ENCODE data around the gene BIVM.

The BIVM gene

GRCh38 chr13:102812611-102813287 is 13.8 kb downstream of the BIVM start:
- TF ChIP-seq GATA2 (IDR thresholded peaks at IDR 0.05; ENCODE audit: low read depth, low read length) (no peak), GATA3 (IDR thresholded peaks at IDR 0.05; ENCODE audit: low read depth, low read length) (no peak)

GRCh38 chr13:102814025-102814607 is 15.2 kb downstream of the BIVM start:
- TF ChIP-seq GATA3 (IDR thresholded peaks at IDR 0.05; ENCODE audit: low read depth, low read length), result no peak
- TF ChIP-seq GATA2 (IDR thresholded peaks at IDR 0.05; ENCODE audit: low read depth, low read length), result no peak

- no peak for TF ChIP-seq GATA2 (IDR thresholded peaks at IDR 0.05; ENCODE audit: low read depth, low read length)
- TF ChIP-seq GATA3 (IDR thresholded peaks at IDR 0.05; ENCODE audit: low read depth, low read length), result no peak
Observed at GRCh38 chr13:102814793-102815192, 15.9 kb downstream of the BIVM start.

GRCh38 chr13:102815788-102816187 is 16.9 kb downstream of the BIVM start:
- no peak for TF ChIP-seq GATA2 (IDR thresholded peaks at IDR 0.05; ENCODE audit: low read depth, low read length)
- TF ChIP-seq GATA3 (IDR thresholded peaks at IDR 0.05; ENCODE audit: low read depth, low read length), result no peak

GRCh38 chr13:102816708-102817107 is 17.8 kb downstream of the BIVM start:
- TF ChIP-seq GATA2 (IDR thresholded peaks at IDR 0.05; ENCODE audit: low read depth, low read length), result no peak
- no peak for TF ChIP-seq GATA3 (IDR thresholded peaks at IDR 0.05; ENCODE audit: low read depth, low read length)

GRCh38 chr13:102817241-102817640 is 18.3 kb downstream of the BIVM start:
- TF ChIP-seq GATA3 (IDR thresholded peaks at IDR 0.05; ENCODE audit: low read depth, low read length), result no peak
- TF ChIP-seq GATA2 (IDR thresholded peaks at IDR 0.05; ENCODE audit: low read depth, low read length), result no peak

- no peak for TF ChIP-seq GATA2 (IDR thresholded peaks at IDR 0.05; ENCODE audit: low read depth, low read length)
- TF ChIP-seq GATA3 (IDR thresholded peaks at IDR 0.05; ENCODE audit: low read depth, low read length), result no peak
Observed at GRCh38 chr13:102817907-102818306, 19.0 kb downstream of the BIVM start.

- TF ChIP-seq GATA2 (IDR thresholded peaks at IDR 0.05; ENCODE audit: low read depth, low read length) (no peak), GATA3 (IDR thresholded peaks at IDR 0.05; ENCODE audit: low read depth, low read length) (no peak)
Observed at GRCh38 chr13:102825400-102825799, 26.5 kb downstream of the BIVM start.

- TF ChIP-seq GATA3 (IDR thresholded peaks at IDR 0.05; ENCODE audit: low read depth, low read length) (no peak), GATA2 (IDR thresholded peaks at IDR 0.05; ENCODE audit: low read depth, low read length) (no peak)
Observed at GRCh38 chr13:102825921-102826706, 27.2 kb downstream of the BIVM start.

GRCh38 chr13:102830646-102831045 is 31.7 kb downstream of the BIVM start:
- TF ChIP-seq GATA2 (IDR thresholded peaks at IDR 0.05; ENCODE audit: low read depth, low read length) (no peak), GATA3 (IDR thresholded peaks at IDR 0.05; ENCODE audit: low read depth, low read length) (no peak)

GRCh38 chr13:102836471-102836870 is 37.6 kb downstream of the BIVM start:
- TF ChIP-seq GATA3 (IDR thresholded peaks at IDR 0.05; ENCODE audit: low read depth, low read length) (no peak), GATA2 (IDR thresholded peaks at IDR 0.05; ENCODE audit: low read depth, low read length) (no peak)

- no peak for TF ChIP-seq GATA2 (IDR thresholded peaks at IDR 0.05; ENCODE audit: low read depth, low read length)
- TF ChIP-seq GATA3 (IDR thresholded peaks at IDR 0.05; ENCODE audit: low read depth, low read length), result no peak
Observed at GRCh38 chr13:102838273-102838672, 39.4 kb downstream of the BIVM start.

- TF ChIP-seq GATA3 (IDR thresholded peaks at IDR 0.05; ENCODE audit: low read depth, low read length) (no peak), GATA2 (IDR thresholded peaks at IDR 0.05; ENCODE audit: low read depth, low read length) (no peak)
Observed at GRCh38 chr13:102838982-102839381, 40.1 kb downstream of the BIVM start.

- no peak for TF ChIP-seq GATA3 (IDR thresholded peaks at IDR 0.05; ENCODE audit: low read depth, low read length)
- TF ChIP-seq GATA2 (IDR thresholded peaks at IDR 0.05; ENCODE audit: low read depth, low read length), result no peak
Observed at GRCh38 chr13:102839462-102839861, 40.5 kb downstream of the BIVM start.

- TF ChIP-seq GATA3 (IDR thresholded peaks at IDR 0.05; ENCODE audit: low read depth, low read length) (no peak), GATA2 (IDR thresholded peaks at IDR 0.05; ENCODE audit: low read depth, low read length) (no peak)
Observed at GRCh38 chr13:102845289-102845629, 46.3 kb downstream of the BIVM start.
